Measurements from ENCODE around the gene WASHC2C. TPM values are rescaled to one million over a fixed set of nuclear protein-coding genes. Genes with fewer than 3 reads are reported as not detected.
"Not testable (repeated sequence)": the region's sequence is repeated elsewhere in the genome, so short reads cannot be mapped to it uniquely, and the experiment has no call there.

WASHC2C gene
- total RNA-seq = 47.9 and 55.7 TPM in 2 replicates

GRCh38 chr10:45726703-45727420, at the start of gene WASHC2C:
Gene WASHC2C (plus strand): TSS chr10:45727266. CDS start chr10:45727318, 52 bp downstream.
- peak within 1 kb of the TSS; percentile 67 for H3K4me3 ChIP-seq (ENCODE audit: low read depth, low read length)
- DNase-seq (ENCODE audit: low read depth) = peak; percentile 53

DNA sequence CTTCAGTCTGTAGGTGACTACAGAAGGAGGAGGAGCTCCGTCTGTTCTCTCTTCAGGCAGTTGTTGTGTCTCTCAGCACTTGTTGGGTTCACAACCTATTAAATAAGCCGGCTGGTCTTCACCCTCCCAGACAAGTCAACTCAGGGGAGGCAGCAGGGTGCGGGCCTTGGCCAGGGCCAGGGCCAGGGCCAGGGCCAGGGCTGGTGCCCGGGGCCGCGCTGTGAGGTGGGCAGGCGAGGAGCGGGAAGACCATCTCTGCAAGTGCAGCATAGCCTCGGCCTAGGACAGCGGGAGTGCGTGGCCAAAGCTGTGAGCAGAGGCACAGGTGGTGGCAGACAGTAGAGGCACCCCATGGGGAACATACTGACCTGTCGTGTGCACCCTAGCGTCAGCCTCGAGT, 48.6 kb upstream of the WASHC2C start:
- DNase-seq (ENCODE audit: low read depth); H3K4me3 ChIP-seq (ENCODE audit: low read depth, low read length): not testable (repeated sequence)

DNA sequence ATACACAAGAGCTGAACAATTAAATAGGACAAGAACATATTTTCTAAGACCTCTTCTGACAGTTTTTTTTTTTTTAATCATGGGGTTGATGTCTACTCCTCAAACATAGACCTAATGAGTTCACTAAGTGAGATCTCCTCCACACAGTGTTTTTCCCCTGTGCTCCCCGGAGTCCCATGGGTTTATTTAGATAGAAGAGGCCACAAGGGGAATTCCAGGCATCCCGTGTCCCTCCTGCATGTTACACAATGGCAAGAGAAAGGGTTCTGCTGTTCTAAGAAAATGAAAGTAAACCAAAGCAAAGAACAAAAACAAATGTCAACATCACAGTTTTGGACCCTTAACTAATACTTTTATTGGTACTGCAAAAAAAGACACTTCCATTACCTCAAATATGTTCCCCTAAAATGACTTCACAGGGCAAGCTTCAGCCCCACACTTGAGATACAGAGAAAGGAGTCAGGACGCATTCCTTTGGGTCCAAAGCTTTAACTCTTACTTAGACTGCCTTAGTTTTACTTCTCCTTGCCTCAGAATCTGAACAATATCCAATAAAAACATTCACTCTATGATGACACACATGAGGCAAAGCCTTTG, 16.8 kb upstream of the WASHC2C start:
- H3K4me3 ChIP-seq (ENCODE audit: low read depth, low read length) = not testable (repeated sequence)

GRCh38 chr10:45711223-45711622, 15.8 kb upstream of the WASHC2C start:
- not testable (repeated sequence) for H3K4me3 ChIP-seq (ENCODE audit: low read depth, low read length); DNase-seq (ENCODE audit: low read depth)

More for the DNA sequence above, 16.8 kb upstream of the WASHC2C start:
- DNase-seq (ENCODE audit: low read depth) = peak; percentile 39

GRCh38 chr10:45717053-45717452, 10.0 kb upstream of the WASHC2C start:
- DNase-seq (ENCODE audit: low read depth) = not testable (repeated sequence)

DNA sequence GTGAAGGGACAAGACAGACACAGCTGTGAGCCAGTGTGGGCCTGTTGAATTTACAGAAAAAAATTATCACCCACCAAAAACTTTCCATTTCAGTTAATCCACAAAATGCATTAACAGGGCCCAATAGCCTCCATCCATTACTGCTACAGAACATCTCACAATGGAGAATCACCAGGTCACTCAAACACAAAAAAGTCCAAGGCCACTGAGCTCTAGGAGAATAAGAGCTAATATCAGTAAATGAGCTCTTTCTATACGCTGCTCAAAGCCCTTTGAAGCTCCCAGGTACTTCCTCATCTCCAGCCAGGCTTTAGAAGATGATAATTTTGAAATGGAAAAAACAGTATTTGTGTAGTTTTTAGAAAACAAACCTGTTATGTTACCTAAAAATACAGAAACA, 9.4 kb upstream of the WASHC2C start:
- not testable (repeated sequence) for H3K4me3 ChIP-seq (ENCODE audit: low read depth, low read length); DNase-seq (ENCODE audit: low read depth)

More at GRCh38 chr10:45717053-45717452, 10.0 kb upstream of the WASHC2C start:
- not testable (repeated sequence) for H3K4me3 ChIP-seq (ENCODE audit: low read depth, low read length)

DNA sequence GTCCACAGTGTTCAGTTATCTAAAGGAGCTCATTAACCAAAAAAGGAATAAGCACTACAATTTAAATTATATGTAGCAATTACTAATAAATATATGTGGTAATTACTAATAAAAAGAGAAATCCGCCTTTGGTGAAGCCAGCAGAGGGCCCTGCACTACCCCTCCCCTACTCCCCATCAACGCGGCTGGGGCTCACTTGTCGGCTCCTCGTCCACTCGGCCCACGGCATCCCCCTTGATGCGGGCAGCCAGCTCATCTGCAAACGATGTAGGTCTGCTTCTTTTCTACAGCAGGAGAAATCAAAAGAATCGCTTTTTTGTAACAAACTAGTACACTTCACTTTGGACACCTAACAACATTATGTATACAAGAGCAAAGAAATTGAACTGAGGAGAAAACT, 5.6 kb upstream of the WASHC2C start:
- not testable (repeated sequence) for H3K4me3 ChIP-seq (ENCODE audit: low read depth, low read length); DNase-seq (ENCODE audit: low read depth)

- H3K4me3 ChIP-seq (ENCODE audit: low read depth, low read length) = not testable (repeated sequence)
Observed at GRCh38 chr10:45723851-45724250, 3.2 kb upstream of the WASHC2C start.

GRCh38 chr10:45727421-45727965, 427 bp downstream of the WASHC2C start:
- DNase-seq (ENCODE audit: low read depth) = not testable (repeated sequence)
- peak overlapping the region; percentile 67 for H3K4me3 ChIP-seq (ENCODE audit: low read depth, low read length)

More at GRCh38 chr10:45723851-45724250, 3.2 kb upstream of the WASHC2C start:
- DNase-seq (ENCODE audit: low read depth) = not testable (repeated sequence)

GRCh38 chr10:45734449-45734848, 7.4 kb downstream of the WASHC2C start:
- DNase-seq (ENCODE audit: low read depth); H3K4me3 ChIP-seq (ENCODE audit: low read depth, low read length): not testable (repeated sequence)

DNA sequence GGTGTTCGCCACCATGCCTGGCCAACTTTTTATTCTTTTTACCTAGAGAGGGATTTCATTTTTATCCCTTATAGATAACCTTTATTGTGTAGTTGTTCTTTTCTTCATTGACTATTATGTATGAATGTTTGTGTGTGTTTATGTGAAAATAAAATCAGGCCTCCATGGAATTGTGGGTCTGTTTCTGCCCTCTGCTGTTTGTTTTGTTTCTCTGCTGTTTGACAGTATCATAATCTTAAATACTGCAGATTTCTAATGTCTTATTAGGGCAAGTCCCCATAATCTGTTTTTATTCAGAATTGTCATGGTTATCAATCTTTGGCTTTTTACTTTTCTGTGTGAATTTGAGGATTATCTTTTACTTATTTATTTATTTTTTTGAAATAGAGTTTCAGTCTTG, 7.8 kb downstream of the WASHC2C start:
- peak; percentile 25 for TF ChIP-seq CTCF (IDR thresholded peaks at IDR 0.05; ENCODE audit: insufficient read depth, low read depth, low read length)
- DNase-seq (ENCODE audit: low read depth) = not testable (repeated sequence)

DNA sequence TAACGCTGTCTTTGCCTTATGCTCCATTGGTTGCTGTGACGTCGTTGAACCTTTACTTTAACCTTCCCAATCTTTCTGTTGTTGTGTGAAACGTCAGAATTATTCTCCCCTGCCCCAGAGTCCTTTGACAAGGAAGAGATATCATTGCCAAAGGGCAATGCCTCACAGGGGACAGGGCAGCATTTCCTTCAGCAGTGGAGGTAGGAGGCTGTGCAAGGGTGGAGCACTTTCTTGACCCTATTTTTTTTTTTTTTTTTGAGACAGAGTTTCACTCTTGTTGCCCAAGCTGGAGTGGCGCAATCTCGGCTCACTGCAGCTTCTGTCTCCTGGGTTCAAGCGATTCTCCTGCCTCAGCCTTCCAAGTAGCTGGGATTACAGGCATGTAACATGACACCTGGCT, 14.5 kb downstream of the WASHC2C start:
- DNase-seq (ENCODE audit: low read depth); H3K4me3 ChIP-seq (ENCODE audit: low read depth, low read length): not testable (repeated sequence)

More for the DNA sequence above, 7.8 kb downstream of the WASHC2C start:
- not testable (repeated sequence) for H3K4me3 ChIP-seq (ENCODE audit: low read depth, low read length)

GRCh38 chr10:45742014-45742413, 14.9 kb downstream of the WASHC2C start:
- H3K4me3 ChIP-seq (ENCODE audit: low read depth, low read length); DNase-seq (ENCODE audit: low read depth): not testable (repeated sequence)

GRCh38 chr10:45751141-45751540, 24.1 kb downstream of the WASHC2C start:
- not testable (repeated sequence) for H3K4me3 ChIP-seq (ENCODE audit: low read depth, low read length); DNase-seq (ENCODE audit: low read depth)

GRCh38 chr10:45752210-45752609, 25.1 kb downstream of the WASHC2C start:
- not testable (repeated sequence) for DNase-seq (ENCODE audit: low read depth); H3K4me3 ChIP-seq (ENCODE audit: low read depth, low read length)

DNA sequence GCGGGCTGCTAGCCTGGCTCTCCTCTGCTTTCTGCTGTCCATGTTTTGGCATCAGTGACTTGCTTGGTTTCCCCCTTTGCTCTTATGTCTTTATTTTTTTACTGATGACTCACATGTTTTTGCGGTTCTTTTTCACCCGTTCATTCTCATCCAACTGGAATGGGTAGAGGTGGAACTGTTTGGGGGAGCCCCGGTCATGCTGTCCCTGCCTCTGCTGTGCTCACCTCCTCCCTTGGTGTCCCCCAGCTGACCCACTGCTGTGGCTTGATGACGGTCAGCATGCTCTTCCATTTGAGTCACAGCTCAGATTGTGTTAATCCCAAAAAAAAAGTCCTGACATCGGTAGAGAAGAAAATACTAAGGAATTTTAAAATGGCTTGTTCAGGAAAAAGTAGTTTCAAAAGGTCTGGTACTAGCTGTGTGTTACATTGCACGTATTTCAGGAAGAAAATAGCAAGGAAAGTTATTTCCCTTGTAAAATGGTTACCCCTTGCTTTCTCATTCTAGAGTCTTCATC, 27.0 kb downstream of the WASHC2C start:
- not testable (repeated sequence) for DNase-seq (ENCODE audit: low read depth); H3K4me3 ChIP-seq (ENCODE audit: low read depth, low read length)

DNA sequence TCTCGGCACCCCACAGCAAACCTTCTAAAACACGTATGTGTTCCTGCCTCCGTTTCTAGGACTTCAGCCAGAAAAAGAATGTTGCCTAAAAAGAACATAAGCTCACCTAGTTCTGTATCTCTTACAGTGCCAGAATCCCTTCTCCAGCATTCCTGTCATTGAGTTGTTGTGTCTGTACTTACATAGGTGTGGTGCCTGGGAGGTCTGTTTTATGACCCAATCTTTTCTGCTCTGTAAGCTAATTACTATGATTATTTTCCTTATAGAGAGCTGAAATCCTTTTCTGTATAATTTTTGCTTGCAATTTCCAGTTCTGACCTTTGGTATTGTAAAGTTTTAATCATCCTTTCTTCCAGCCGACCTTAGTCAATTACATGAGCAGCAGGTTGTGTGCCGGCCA, 28.0 kb downstream of the WASHC2C start:
- not testable (repeated sequence) for H3K4me3 ChIP-seq (ENCODE audit: low read depth, low read length); DNase-seq (ENCODE audit: low read depth)

GRCh38 chr10:45756065-45756464, 29.0 kb downstream of the WASHC2C start:
- not testable (repeated sequence) for H3K4me3 ChIP-seq (ENCODE audit: low read depth, low read length); DNase-seq (ENCODE audit: low read depth)

All from fibroblast of villous mesenchyme (primary cell).